Hepatocyte (in vitro differentiated cells): ENCODE data around the gene GCNA. TPM values are rescaled to one million over a fixed set of nuclear protein-coding genes. Genes with fewer than 3 reads are reported as not detected.

Experiments used
- DNase-seq: peaks from one replicate; pipeline ENCODE4 v3.0.0-alpha.2; 2016; ENCODE audit warnings: low spot score
- H2AFZ ChIP-seq: fragments of 200-600 bp; sonication (generic); 2 replicates; pipeline ENCODE4 v1.6.0; 2016; ENCODE audit warnings: antibody characterized with exemption, mild to moderate bottlenecking
- H3K27ac ChIP-seq: fragments of 200-600 bp; sonication (generic); 2 replicates; pipeline ENCODE4 v1.5.1; 2016; ENCODE audit warnings: mild to moderate bottlenecking
- H3K27me3 ChIP-seq: fragments of 200-600 bp; sonication (generic); 2 replicates; pipeline ENCODE4 v1.6.1; 2016
- H3K36me3 ChIP-seq: fragments of 200-600 bp; sonication (generic); replicated peaks from 2 replicates; pipeline ENCODE4 v1.5.1; 2016; ENCODE audit warnings: low read depth; ENCODE audit not compliant: insufficient read depth
- H3K4me1 ChIP-seq: fragments of 200-600 bp; sonication (generic); 2 replicates; pipeline ENCODE4 v1.5.1; 2016; ENCODE audit warnings: mild to moderate bottlenecking, moderate library complexity; ENCODE audit not compliant: insufficient read depth
- H3K4me2 ChIP-seq: fragments of 200-600 bp; sonication (generic); 2 replicates; pipeline ENCODE4 v1.6.0; 2016
- H3K4me3 ChIP-seq: fragments of 200-600 bp; sonication (generic); 2 replicates; pipeline ENCODE4 v1.5.1; 2016; ENCODE audit warnings: mild to moderate bottlenecking
- H3K79me2 ChIP-seq: fragments of 200-600 bp; sonication (generic); 2 replicates; pipeline ENCODE4 v1.6.0; 2017; ENCODE audit warnings: mild to moderate bottlenecking
- H3K9me2 ChIP-seq: fragments of 200-600 bp; sonication (generic); replicated peaks from 2 replicates; pipeline ENCODE4 v1.6.0; 2017; ENCODE audit warnings: mild to moderate bottlenecking; ENCODE audit not compliant: insufficient read depth
- H3K9me3 ChIP-seq: fragments of 200-600 bp; sonication (generic); 2 replicates; pipeline ENCODE4 v1.5.1; 2016; ENCODE audit warnings: low read depth, mild to moderate bottlenecking
- H4K20me1 ChIP-seq: fragments of 200-600 bp; sonication (generic); 2 replicates; pipeline ENCODE4 v1.6.0; 2016; ENCODE audit warnings: mild to moderate bottlenecking; ENCODE audit not compliant: insufficient read depth, poor library complexity, severe bottlenecking
- EZH2 ChIP-seq: fragments of 200-600 bp; sonication (generic); IDR thresholded peaks from 2 replicates; pipeline ENCODE4 v1.6.1; 2016; ENCODE audit warnings: antibody characterized with exemption, mild to moderate bottlenecking, borderline replicate concordance
- EZH2phosphoT487 ChIP-seq: fragments of 200-600 bp; sonication (generic); IDR thresholded peaks from one replicate; pipeline ENCODE4 v1.6.1; 2018; ENCODE audit warnings: antibody characterized with exemption, mild to moderate bottlenecking, low read depth, moderate library complexity; ENCODE audit not compliant: unreplicated experiment, severe bottlenecking
- WGBS: methylation state at CpG from one replicate; pipeline ENCODE4 v1.1.6; 2016; ENCODE audit warnings: low lambda C conversion rate; ENCODE audit errors: missing lambda C conversion rate; 5-methylcytosine and 5-hydroxymethylcytosine counted together
- polyA plus RNA-seq: library from polyadenylated mRNA; unstranded; fragments of >200 nt; fragmentation: Nextera tagmentation; extraction: Ambion mirVana; gene quantifications from 2 replicates; pipeline ENCODE4 v1.2.1, GENCODE V29; 2016
- total RNA-seq: library from RNA; depleted of rRNA; stranded (reverse); fragments of >200 nt; gene quantifications from 2 replicates; pipeline ENCODE4 v1.2.3, GENCODE V29; 2014
- TF ChIP-seq, protein P1 (sequence below): fragments of 200-600 bp; sonication (generic); IDR thresholded peaks from 2 replicates; pipeline ENCODE4 v1.5.1; 2016; ENCODE audit warnings: antibody characterized with exemption, mild to moderate bottlenecking; ENCODE audit not compliant: poor library complexity

Gene GCNA
- total and polyA plus RNA-seq, 2 experiments from 2014 or later: 0.42 to 0.50 TPM

DNA sequence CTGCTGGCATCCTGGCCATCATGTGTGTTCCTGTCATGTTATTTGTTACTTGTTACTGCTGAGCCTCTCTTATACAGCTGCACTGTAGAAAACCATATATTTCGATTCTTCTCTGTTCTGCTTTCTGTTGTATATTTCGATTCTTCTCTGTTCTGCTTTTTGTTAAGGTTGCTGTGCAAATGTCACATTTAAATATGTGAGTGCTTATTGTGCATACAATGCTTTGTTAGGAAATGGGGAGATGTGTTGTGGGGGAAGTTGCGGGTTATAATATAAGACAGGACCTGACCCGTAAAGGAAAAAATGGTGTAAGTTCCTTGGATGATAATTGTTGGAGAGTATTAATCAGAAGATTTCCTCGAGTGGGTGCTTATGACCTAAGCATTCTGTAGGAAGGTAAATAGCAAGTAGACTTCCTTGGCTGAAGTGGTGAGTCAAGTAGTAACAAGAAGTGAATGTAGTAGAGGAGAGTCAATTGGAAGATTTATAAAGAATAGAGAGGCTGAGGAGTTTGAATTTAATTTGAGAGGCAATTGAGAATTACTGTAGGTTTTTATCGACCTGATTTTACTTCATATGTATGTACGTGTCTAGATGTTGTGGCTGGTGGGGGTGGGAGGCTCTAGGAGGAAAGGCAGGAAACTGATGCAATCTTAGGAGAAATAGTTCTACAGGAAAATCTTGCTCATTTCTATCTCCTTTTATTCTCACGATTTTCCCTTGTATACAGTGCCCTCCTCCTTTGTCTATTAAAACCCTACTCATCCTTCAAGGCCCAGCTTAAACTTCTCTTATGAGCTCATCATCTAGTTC, 36.8 kb upstream of the GCNA start:
- H3K4me1 ChIP-seq: peaks cover 9% of the 10 kb centered on the region
- H3K9me3 ChIP-seq: no peaks in the 10 kb centered on the region
- no peaks in the 10 kb centered on the region for H3K27me3 ChIP-seq
- no peaks in the 10 kb centered on the region for H3K9me2 ChIP-seq
- 68% methylated on average over 8 of the region's 8 CpGs for whole genome bisulfite sequencing
- H3K4me2 ChIP-seq: peak overlapping the region; percentile 21
- TF ChIP-seq, protein P1, sequence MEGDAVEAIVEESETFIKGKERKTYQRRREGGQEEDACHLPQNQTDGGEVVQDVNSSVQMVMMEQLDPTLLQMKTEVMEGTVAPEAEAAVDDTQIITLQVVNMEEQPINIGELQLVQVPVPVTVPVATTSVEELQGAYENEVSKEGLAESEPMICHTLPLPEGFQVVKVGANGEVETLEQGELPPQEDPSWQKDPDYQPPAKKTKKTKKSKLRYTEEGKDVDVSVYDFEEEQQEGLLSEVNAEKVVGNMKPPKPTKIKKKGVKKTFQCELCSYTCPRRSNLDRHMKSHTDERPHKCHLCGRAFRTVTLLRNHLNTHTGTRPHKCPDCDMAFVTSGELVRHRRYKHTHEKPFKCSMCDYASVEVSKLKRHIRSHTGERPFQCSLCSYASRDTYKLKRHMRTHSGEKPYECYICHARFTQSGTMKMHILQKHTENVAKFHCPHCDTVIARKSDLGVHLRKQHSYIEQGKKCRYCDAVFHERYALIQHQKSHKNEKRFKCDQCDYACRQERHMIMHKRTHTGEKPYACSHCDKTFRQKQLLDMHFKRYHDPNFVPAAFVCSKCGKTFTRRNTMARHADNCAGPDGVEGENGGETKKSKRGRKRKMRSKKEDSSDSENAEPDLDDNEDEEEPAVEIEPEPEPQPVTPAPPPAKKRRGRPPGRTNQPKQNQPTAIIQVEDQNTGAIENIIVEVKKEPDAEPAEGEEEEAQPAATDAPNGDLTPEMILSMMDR: no peak
- TF ChIP-seq EZH2phosphoT487 (no peak), EZH2 (no peak)
- H3K36me3 ChIP-seq: no peaks in the 10 kb centered on the region
- H3K27ac ChIP-seq: peak overlapping the region; percentile 60
- H2AFZ ChIP-seq: no peak overlapping the region
- DNase-seq: no peak
- H4K20me1 ChIP-seq: peaks cover 67% of the 10 kb centered on the region
- no peak overlapping the region for H3K4me3 ChIP-seq
- peaks cover 100% of the 10 kb centered on the region for H3K79me2 ChIP-seq

- TF ChIP-seq EZH2phosphoT487 (no peak), EZH2 (no peak)
- TF ChIP-seq, protein P1: no peak
- Histone ChIP-seq H3K4me1 (peaks cover 7% of the 10 kb centered on the region), H3K4me2 (peak overlapping the region; percentile 12), H3K27ac (peak overlapping the region; percentile 60), H4K20me1 (peaks cover 60% of the 10 kb centered on the region), H3K27me3 (no peaks in the 10 kb centered on the region), H3K9me3 (no peaks in the 10 kb centered on the region), H3K4me3 (no peak overlapping the region), H3K36me3 (no peaks in the 10 kb centered on the region), H3K9me2 (no peaks in the 10 kb centered on the region), H2AFZ (no peak overlapping the region), H3K79me2 (peaks cover 100% of the 10 kb centered on the region)
- no peak for DNase-seq
- WGBS: 61% methylated on average over 1 of the region's 1 CpG
These were observed 35.8 kb upstream of the GCNA start for GRCh38 chrX:71542411-71542810.

DNA sequence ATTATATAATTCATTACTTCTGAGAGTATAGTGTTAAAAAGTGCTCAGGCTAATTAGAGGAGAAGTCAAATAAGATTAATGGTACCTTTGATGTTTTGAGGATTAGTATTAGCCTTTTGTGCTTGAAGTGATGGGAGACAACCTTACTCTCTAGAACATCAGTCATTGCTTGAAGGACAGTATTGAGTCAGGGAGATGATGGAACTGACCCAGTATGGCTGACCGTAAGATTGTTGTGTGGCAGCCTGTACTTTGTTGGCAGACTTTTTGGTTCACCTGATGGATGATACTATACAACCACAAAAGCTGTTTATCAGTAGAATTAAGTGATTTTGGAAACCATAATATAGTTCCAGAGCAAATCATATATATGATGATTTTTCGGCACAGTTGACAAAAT, 35.4 kb upstream of the GCNA start:
- WGBS: 92% methylated on average over 2 of the region's 2 CpGs
- Histone ChIP-seq H3K36me3 (no peaks in the 10 kb centered on the region), H3K4me1 (peaks cover 7% of the 10 kb centered on the region), H3K4me3 (no peak overlapping the region), H3K27me3 (no peaks in the 10 kb centered on the region), H3K79me2 (peaks cover 100% of the 10 kb centered on the region), H4K20me1 (peaks cover 56% of the 10 kb centered on the region), H3K9me2 (no peaks in the 10 kb centered on the region), H3K9me3 (no peaks in the 10 kb centered on the region), H2AFZ (no peak overlapping the region), H3K27ac (peak overlapping the region; percentile 23), H3K4me2 (no peak overlapping the region)
- DNase-seq: no peak
- TF ChIP-seq EZH2phosphoT487 (no peak), EZH2 (no peak)
- TF ChIP-seq, protein P1: no peak
